ENCODE data around the gene LYRM1. TPM values are rescaled to one million over a fixed set of nuclear protein-coding genes. Genes with fewer than 3 reads are reported as not detected.

Gene LYRM1
- total and polyA plus RNA-seq, 2 of the 4 experiments (the other 2 are of a cell fraction): 19.0 to 35.0 TPM

DNA sequence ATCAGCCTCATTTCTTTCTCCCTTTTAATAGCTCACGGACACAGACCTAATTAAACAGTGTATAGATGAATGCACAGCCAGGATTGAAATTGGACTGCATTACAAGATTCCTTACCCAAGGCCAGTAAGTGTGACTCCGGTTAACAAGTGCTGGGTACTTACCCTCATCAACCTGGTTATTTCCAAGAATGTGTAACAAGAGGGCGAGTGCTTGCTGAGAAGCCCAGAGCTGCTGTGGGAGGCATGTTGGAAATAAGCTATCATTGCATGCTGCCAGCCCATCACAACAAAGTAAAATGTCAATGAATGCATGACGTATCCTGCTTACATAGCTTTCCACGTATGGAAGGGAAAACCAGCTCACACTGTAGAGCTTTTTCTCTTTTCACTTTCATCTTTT lies 19.5 kb downstream of the LYRM1 start:
- no peak overlapping the region for H3K4me3 ChIP-seq (ENCODE audit: insufficient read depth, low read depth, low read length)
- no peak overlapping the region for H2AK9ac ChIP-seq (replicated peaks; ENCODE audit: low read depth, low read length, poor library complexity)
- no peak overlapping the region for H2BK120ac ChIP-seq (ENCODE audit: low read depth, low read length)
- no peaks in the 10 kb centered on the region for H3K79me1 ChIP-seq (ENCODE audit: low read depth in 1 of 2, low read length in 2 of 2)
- H3K9me1 ChIP-seq (ENCODE audit: insufficient read depth, low read length): peaks cover 3% of the 10 kb centered on the region; the same call in 1 of the 2 replicates
- dilution Hi-C loops (cut with HindIII; ENCODE audit: low sequenced_read_pairs, unreplicated experiment) (no loop called here), in situ Hi-C loops (cut with MboI; ENCODE audit: low sequenced_read_pairs) (no loop called here), intact Hi-C loops (cut with micrococcal nuclease) (no loop called here)
- H3K27me3 ChIP-seq (ENCODE audit: control insufficient read depth, insufficient read depth, low read length): no peaks in the 10 kb centered on the region
- no peak overlapping the region for H3K18ac ChIP-seq (ENCODE audit: low read depth, low read length)
- no peak overlapping the region for H3K4ac ChIP-seq (ENCODE audit: low read depth, low read length)
- H3K27ac ChIP-seq (ENCODE audit: insufficient read depth, low read length): no peak overlapping the region
- CTCF ChIA-PET: interaction anchor here (0.6 to 1.0 kb wide), 2 partner anchors 8 to 68 kb away, joined by 4 read pairs; no protein-coding TSS in a partner anchor
- no CpG with 5 or more reads among the region's 5 CpGs for WGBS, 2 experiments (ENCODE audit: extremely low coverage in 2 of 2, insufficient read length in 1 of 2)
- H3K4me1 ChIP-seq (ENCODE audit: control insufficient read depth, insufficient read depth, low read length): peaks cover 2% of the 10 kb centered on the region; the same call in 1 of the 2 replicates
- H4K8ac ChIP-seq (ENCODE audit: low read depth in 2 of 2, low read length in 2 of 2): no peak overlapping the region
- no peak overlapping the region for H2AFZ ChIP-seq (replicated peaks; ENCODE audit: low read length, poor library complexity)
- H2BK15ac ChIP-seq (ENCODE audit: low read depth, low read length): no peak overlapping the region
- H4K5ac ChIP-seq (ENCODE audit: low read depth, low read length): no peak overlapping the region
- POLR2A ChIA-PET (ENCODE audit: unreplicated experiment): no interaction called here
- H3K9ac ChIP-seq (ENCODE audit: low read depth, low read length): no peak overlapping the region
- H3K14ac ChIP-seq (replicated peaks; ENCODE audit: low read depth, low read length): no peak overlapping the region
- no peak overlapping the region for H3K56ac ChIP-seq (ENCODE audit: extremely low read depth, insufficient read depth, low read length)
- ATAC-seq (ENCODE audit: low read depth) (no peak), DNase-seq (no peak)
- H3K36me3 ChIP-seq (ENCODE audit: control insufficient read depth, insufficient read depth, low read length): peaks cover 7% of the 10 kb centered on the region
- no peak overlapping the region for H2BK5ac ChIP-seq (ENCODE audit: low read depth, low read length, poor library complexity, severe bottlenecking)
- H3K23ac ChIP-seq (ENCODE audit: low read depth, low read length): no peak overlapping the region
- no peak overlapping the region for H3K4me2 ChIP-seq (ENCODE audit: low read depth, low read length)
- H3K9me3 ChIP-seq (ENCODE audit: control insufficient read depth, insufficient read depth, low read length): no peaks in the 10 kb centered on the region
- BruUV-seq (replicated peaks): no TSS peak
- no peak for TF ChIP-seq POLR2A (IDR thresholded peaks at IDR 0.05; ENCODE audit: low read depth, low read length)
- TF ChIP-seq, protein P1, sequence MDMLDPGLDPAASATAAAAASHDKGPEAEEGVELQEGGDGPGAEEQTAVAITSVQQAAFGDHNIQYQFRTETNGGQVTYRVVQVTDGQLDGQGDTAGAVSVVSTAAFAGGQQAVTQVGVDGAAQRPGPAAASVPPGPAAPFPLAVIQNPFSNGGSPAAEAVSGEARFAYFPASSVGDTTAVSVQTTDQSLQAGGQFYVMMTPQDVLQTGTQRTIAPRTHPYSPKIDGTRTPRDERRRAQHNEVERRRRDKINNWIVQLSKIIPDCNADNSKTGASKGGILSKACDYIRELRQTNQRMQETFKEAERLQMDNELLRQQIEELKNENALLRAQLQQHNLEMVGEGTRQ (IDR thresholded peaks at IDR 0.05; ENCODE audit: low read depth, low read length): no peak
- no peak for TF ChIP-seq NFE2L2 (IDR thresholded peaks at IDR 0.05; ENCODE audit: low read depth, low read length)
- TF ChIP-seq CHD1 (IDR thresholded peaks at IDR 0.05; ENCODE audit: low read depth, low read length): no peak
- no peak for TF ChIP-seq SMC3 (IDR thresholded peaks at IDR 0.05; ENCODE audit: low read depth, low read length)
- TF ChIP-seq RAD21 (IDR thresholded peaks at IDR 0.05; ENCODE audit: low read length): no peak
- no peak for TF ChIP-seq RFX5 (IDR thresholded peaks at IDR 0.05; ENCODE audit: low read depth, low read length)
- TF ChIP-seq FOS (IDR thresholded peaks at IDR 0.05; ENCODE audit: low read depth, low read length): no peak
- no peak for TF ChIP-seq BHLHE40 (IDR thresholded peaks at IDR 0.05; ENCODE audit: low read depth, low read length)
- TF ChIP-seq, protein P2, sequence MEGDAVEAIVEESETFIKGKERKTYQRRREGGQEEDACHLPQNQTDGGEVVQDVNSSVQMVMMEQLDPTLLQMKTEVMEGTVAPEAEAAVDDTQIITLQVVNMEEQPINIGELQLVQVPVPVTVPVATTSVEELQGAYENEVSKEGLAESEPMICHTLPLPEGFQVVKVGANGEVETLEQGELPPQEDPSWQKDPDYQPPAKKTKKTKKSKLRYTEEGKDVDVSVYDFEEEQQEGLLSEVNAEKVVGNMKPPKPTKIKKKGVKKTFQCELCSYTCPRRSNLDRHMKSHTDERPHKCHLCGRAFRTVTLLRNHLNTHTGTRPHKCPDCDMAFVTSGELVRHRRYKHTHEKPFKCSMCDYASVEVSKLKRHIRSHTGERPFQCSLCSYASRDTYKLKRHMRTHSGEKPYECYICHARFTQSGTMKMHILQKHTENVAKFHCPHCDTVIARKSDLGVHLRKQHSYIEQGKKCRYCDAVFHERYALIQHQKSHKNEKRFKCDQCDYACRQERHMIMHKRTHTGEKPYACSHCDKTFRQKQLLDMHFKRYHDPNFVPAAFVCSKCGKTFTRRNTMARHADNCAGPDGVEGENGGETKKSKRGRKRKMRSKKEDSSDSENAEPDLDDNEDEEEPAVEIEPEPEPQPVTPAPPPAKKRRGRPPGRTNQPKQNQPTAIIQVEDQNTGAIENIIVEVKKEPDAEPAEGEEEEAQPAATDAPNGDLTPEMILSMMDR (conservative IDR thresholded peaks at IDR 0.05; ENCODE audit: low read depth, low read length): no peak
- no peak for TF ChIP-seq RCOR1 (IDR thresholded peaks at IDR 0.05; ENCODE audit: insufficient replicate concordance, low read length)
- TF ChIP-seq, protein P3, sequence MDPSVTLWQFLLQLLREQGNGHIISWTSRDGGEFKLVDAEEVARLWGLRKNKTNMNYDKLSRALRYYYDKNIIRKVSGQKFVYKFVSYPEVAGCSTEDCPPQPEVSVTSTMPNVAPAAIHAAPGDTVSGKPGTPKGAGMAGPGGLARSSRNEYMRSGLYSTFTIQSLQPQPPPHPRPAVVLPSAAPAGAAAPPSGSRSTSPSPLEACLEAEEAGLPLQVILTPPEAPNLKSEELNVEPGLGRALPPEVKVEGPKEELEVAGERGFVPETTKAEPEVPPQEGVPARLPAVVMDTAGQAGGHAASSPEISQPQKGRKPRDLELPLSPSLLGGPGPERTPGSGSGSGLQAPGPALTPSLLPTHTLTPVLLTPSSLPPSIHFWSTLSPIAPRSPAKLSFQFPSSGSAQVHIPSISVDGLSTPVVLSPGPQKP (IDR thresholded peaks at IDR 0.05; ENCODE audit: borderline replicate concordance, low read depth, low read length): no peak
- TF ChIP-seq MAFK (IDR thresholded peaks at IDR 0.05; ENCODE audit: low read depth, low read length): no peak
- TF ChIP-seq MAZ (IDR thresholded peaks at IDR 0.05; ENCODE audit: borderline replicate concordance, low read depth, low read length): no peak
- no peak for TF ChIP-seq CEBPB (IDR thresholded peaks at IDR 0.05; ENCODE audit: low read depth, low read length)
- no peak for TF ChIP-seq MXI1 (IDR thresholded peaks at IDR 0.05; ENCODE audit: borderline replicate concordance, low read depth, low read length)
- no peak overlapping the region for H2AK5ac ChIP-seq (ENCODE audit: low read depth, low read length)
- H4K91ac ChIP-seq (ENCODE audit: insufficient read depth, low read depth, low read length): no peak overlapping the region
- H2BK20ac ChIP-seq (ENCODE audit: low read depth, low read length): no peak overlapping the region
- no peaks in the 10 kb centered on the region for H4K20me1 ChIP-seq (ENCODE audit: insufficient read depth, low read length)

Measured in IMR-90 (cell line).